ENCODE measurements around the gene ERVMER34-1.
A peak's percentile ranks its signal among the peaks of the same experiment; 100 is the strongest.

ERVMER34-1 gene, protein sequence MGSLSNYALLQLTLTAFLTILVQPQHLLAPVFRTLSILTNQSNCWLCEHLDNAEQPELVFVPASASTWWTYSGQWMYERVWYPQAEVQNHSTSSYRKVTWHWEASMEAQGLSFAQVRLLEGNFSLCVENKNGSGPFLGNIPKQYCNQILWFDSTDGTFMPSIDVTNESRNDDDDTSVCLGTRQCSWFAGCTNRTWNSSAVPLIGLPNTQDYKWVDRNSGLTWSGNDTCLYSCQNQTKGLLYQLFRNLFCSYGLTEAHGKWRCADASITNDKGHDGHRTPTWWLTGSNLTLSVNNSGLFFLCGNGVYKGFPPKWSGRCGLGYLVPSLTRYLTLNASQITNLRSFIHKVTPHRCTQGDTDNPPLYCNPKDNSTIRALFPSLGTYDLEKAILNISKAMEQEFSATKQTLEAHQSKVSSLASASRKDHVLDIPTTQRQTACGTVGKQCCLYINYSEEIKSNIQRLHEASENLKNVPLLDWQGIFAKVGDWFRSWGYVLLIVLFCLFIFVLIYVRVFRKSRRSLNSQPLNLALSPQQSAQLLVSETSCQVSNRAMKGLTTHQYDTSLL

DNA sequence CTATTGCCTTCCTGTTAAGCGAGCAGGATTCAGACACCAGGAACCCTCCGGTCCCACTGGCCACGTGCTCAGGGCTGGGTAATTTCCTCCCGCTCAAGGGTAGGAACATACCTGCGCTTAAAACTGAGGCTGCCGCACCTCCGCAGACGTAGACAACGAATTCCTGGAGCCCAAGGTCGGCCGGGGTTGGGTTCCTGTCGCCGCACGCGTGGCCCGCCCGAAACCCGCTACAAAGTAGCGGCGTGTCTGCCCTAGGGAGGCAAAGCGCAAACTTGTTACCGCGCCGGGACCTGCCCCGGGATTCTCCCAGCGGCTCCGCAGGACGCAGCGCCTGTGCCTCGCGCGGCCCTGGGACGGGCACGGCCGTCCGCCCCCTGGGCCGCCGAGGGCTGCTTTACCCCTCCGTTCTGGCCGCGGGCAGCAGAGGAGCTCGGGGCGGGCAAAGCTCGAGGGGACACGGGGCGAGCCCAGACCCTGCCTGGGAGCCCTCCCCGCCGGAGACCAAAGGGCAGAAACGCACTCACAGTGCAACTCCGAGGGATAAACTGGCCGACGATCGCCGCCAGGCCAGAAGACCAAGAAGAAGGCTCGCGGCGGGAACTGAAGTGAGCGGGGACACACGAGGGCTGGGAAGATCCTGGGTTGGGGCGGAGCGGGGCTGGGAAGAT is at the start of gene ERVMER34-1:
ERVMER34-1 (minus strand) TSS at position 607 of the 668 bp plus-strand sequence. CDS start 5,905 bp downstream, outside the sequence.
- Histone ChIP-seq H3K27ac (no peak within 1 kb of the TSS), H3K36me3 (replicated peaks) (no peaks in the 10 kb centered on the region), H3K4me3 (ENCODE audit: low read depth, low read length) (peak within 1 kb of the TSS; percentile 54), H3K27me3 (replicated peaks) (no peaks in the 10 kb centered on the region)
- peak; percentile 8 for DNase-seq
- TF ChIP-seq, protein P1, sequence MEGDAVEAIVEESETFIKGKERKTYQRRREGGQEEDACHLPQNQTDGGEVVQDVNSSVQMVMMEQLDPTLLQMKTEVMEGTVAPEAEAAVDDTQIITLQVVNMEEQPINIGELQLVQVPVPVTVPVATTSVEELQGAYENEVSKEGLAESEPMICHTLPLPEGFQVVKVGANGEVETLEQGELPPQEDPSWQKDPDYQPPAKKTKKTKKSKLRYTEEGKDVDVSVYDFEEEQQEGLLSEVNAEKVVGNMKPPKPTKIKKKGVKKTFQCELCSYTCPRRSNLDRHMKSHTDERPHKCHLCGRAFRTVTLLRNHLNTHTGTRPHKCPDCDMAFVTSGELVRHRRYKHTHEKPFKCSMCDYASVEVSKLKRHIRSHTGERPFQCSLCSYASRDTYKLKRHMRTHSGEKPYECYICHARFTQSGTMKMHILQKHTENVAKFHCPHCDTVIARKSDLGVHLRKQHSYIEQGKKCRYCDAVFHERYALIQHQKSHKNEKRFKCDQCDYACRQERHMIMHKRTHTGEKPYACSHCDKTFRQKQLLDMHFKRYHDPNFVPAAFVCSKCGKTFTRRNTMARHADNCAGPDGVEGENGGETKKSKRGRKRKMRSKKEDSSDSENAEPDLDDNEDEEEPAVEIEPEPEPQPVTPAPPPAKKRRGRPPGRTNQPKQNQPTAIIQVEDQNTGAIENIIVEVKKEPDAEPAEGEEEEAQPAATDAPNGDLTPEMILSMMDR (IDR thresholded peaks at IDR 0.05; ENCODE audit: low read depth, low read length, missing control alignments): no peak
- in situ Hi-C loops (cut with HindIII; ENCODE audit: low pct_ligation_motif_present, low sequenced_read_pairs): no loop called here

DNA sequence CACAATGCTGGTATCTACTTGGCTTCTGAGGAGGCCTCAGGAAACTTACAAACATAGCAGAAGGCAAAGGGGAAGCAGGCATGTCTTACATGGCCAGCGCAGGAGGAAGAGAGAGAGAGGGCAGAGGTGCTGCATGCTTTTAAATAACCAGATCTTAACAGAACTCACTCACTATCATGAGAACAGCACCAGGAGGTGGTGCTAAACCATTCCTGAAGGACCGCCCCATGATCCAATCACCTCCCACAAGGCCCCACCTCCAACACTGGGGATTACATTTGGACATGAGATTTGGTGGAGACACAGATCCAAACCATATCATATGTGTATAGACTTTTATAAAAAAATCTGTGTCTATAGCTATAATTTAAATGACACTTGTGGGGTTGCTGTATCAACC is 48.6 kb upstream of the ERVMER34-1 start:
- DNase-seq: no peak
- H3K36me3 ChIP-seq (replicated peaks): no peaks in the 10 kb centered on the region
- H3K27ac ChIP-seq: no peak overlapping the region
- in situ Hi-C loops (cut with HindIII; ENCODE audit: low pct_ligation_motif_present, low sequenced_read_pairs): no loop called here
- no peak overlapping the region for H3K4me3 ChIP-seq (ENCODE audit: low read depth, low read length)
- no peaks in the 10 kb centered on the region for H3K27me3 ChIP-seq (replicated peaks)
- TF ChIP-seq, protein P1 (IDR thresholded peaks at IDR 0.05; ENCODE audit: low read depth, low read length, missing control alignments): no peak

DNA sequence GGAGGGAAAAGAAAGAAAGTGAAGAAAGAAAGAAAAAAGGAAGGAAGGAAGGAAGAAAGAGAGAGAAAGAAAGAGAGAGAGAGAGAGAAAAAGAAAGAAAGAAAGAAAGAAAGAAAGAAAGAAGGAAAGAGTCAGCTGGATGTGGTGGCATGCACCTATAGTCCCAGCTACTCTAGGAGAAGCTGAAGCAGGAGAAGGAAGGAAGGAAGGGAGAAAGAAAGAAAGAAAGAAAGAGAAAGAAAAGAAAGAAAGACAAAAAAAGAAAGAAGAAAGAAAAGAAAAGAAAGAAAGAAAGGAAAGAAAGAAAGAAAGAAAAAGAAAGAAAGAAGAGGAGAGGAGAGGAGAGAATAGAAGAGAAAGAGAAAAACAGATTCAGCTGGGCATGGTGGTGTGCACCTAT is 44.3 kb upstream of the ERVMER34-1 start:
- TF ChIP-seq, protein P1 (IDR thresholded peaks at IDR 0.05; ENCODE audit: low read depth, low read length, missing control alignments): no peak
- Histone ChIP-seq H3K4me3 (ENCODE audit: low read depth, low read length) (no peak overlapping the region), H3K27me3 (replicated peaks) (no peaks in the 10 kb centered on the region), H3K36me3 (replicated peaks) (no peaks in the 10 kb centered on the region), H3K27ac (no peak overlapping the region)
- DNase-seq: no peak
- in situ Hi-C loops (cut with HindIII; ENCODE audit: low pct_ligation_motif_present, low sequenced_read_pairs): no loop called here

GRCh38 chr4:52791936-52792335 is 40.7 kb upstream of the ERVMER34-1 start:
- Histone ChIP-seq H3K4me3 (ENCODE audit: low read depth, low read length) (no peak overlapping the region), H3K36me3 (replicated peaks) (no peaks in the 10 kb centered on the region), H3K27ac (no peak overlapping the region), H3K27me3 (replicated peaks) (no peaks in the 10 kb centered on the region)
- TF ChIP-seq, protein P1 (IDR thresholded peaks at IDR 0.05; ENCODE audit: low read depth, low read length, missing control alignments): no peak
- in situ Hi-C loops (cut with HindIII; ENCODE audit: low pct_ligation_motif_present, low sequenced_read_pairs): no loop called here
- DNase-seq: no peak

DNA sequence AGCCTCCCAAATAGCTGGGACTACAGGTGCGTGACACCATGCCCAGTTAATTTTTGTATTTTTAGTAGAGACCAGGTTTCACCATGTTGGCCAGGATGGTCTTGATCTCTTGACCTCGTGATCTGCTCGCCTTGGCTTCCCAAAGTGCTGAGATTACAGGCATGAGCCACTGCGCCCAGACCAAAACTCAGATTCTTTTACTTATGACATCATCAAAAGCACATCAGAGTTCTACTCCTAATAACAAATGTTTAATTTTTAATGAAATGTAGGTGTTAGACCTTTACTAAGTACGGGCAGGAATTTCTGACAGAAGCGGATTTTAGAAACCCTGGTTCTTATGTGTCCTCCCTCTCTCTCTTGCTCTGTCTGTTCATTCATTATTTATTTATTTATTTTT is 38.5 kb upstream of the ERVMER34-1 start:
- Histone ChIP-seq H3K36me3 (replicated peaks) (no peaks in the 10 kb centered on the region), H3K4me3 (ENCODE audit: low read depth, low read length) (no peak overlapping the region), H3K27ac (no peak overlapping the region), H3K27me3 (replicated peaks) (no peaks in the 10 kb centered on the region)
- no peak for DNase-seq
- TF ChIP-seq, protein P1 (IDR thresholded peaks at IDR 0.05; ENCODE audit: low read depth, low read length, missing control alignments): no peak
- in situ Hi-C loops (cut with HindIII; ENCODE audit: low pct_ligation_motif_present, low sequenced_read_pairs): no loop called here

Data from brain microvascular endothelial cell (primary cell).